Right renal pelvis (tissue), 4 donors: ENCODE data around the gene SON. TPM values are rescaled to one million over a fixed set of nuclear protein-coding genes. Genes with fewer than 3 reads are reported as not detected.
"Not testable (repeated sequence)": the region's sequence is repeated elsewhere in the genome, so short reads cannot be mapped to it uniquely, and the experiment has no call there.

Source experiments
- DNase-seq, 4 donors: peaks; one replicate each; pipeline ENCODE4 v3.0.0-alpha.2; 2013; ENCODE audit warnings: low read depth in 4 of 4, low spot score in 3 of 4, missing footprints in 1 of 4
- polyA plus RNA-seq, 4 donors: library from polyadenylated mRNA; unstranded; fragments of 120-200 nt; gene quantifications; one replicate each; pipeline ENCODE4 v1.2.1, GENCODE V29; 2013; ENCODE audit not compliant: insufficient read length in 4 of 4

SON gene
- 100 to 1,000 TPM; 287 to 370 (median 336) TPM for polyA plus RNA-seq

GRCh38 chr21:33542640-33543504 is at the start of gene SON:
Gene SON (plus strand): TSS chr21:33543038. CDS start chr21:33543093, 55 bp downstream.
- DNase-seq = peak; percentile 92 to 98 (median 96)

DNA sequence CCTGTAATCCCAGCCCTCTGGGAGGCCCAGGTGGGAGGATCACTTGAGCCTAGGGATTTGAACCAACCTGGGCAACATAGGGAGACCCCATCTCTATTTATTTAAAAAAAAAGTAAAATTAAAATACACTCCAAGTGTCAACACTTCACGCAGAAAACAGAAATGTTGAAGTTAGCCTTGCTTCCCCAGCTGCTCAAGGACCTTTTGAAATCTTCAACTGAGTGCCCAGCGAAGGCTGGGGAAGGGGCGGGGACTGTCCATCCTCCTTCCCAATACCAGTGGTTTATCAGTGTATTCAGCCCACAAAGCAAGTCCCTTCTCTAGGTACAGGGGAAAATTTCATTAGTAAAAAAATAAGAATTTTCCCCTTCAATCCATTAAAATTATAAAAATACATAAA is 49.1 kb upstream of the SON start:
- DNase-seq = no peak

- DNase-seq = no peak
These were observed 47.1 kb upstream of the SON start for GRCh38 chr21:33495743-33496142.

GRCh38 chr21:33496345-33496744 is 46.5 kb upstream of the SON start:
- DNase-seq = no peak

- no peak for DNase-seq
These were observed 37.0 kb upstream of the SON start for GRCh38 chr21:33505833-33506232.

DNA sequence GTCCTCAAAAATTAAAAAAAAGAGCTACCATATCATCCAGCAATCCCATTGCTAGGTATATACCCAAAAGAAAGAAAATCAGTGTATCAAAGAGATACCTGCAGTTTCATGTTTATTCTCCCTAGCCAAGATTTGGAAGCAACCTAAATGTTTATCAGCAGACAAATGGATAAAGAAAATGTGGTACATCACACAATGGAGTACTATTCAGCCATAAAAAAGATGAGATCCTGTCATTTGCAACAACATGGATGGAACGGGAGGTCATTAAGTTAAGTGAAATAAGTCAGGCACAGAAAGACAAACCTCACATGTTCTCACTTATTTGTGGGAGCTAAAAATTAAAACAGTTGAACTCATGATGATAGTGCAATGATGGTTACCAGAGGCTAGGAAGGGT is 35.8 kb upstream of the SON start:
- DNase-seq = not testable (repeated sequence)

DNA sequence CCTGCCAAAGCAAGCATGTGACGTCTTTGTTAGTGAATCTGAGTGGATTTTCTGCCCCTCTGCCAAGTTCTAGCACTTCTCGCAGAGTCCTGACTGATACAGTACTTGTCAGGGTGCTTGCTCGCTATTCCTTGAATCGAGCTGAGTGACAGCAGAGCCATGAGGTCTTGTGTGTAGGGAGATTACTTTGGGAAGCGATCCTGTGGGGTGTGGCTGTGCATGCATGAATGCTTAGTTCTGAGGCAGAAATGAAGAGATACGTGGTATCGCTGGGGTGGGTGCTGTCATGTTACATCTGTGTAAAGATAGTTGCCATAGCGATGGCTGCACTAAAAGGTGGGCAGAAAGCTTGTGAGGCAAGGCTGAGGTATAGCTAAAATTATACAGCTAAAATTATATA is 32.0 kb upstream of the SON start:
- DNase-seq = no peak

DNA sequence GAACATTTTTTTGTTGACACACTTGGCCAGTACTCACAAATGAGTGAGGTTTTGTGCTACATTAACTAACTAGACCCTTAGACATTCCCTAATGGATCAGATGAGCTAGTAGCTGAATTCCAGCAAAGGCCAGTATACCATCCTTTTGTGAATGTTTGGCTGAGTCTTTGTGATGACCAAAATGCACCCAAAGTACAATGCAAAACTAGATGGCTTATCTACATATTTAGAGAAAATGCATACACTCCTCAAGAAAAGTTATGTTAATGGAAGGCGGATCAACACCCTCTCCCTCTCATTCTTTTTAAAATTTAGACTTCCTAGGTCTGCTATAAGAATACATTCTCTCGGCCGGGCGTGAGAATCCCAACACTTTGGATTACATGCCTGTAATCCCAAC is 31.2 kb upstream of the SON start:
- no peak for DNase-seq

DNA sequence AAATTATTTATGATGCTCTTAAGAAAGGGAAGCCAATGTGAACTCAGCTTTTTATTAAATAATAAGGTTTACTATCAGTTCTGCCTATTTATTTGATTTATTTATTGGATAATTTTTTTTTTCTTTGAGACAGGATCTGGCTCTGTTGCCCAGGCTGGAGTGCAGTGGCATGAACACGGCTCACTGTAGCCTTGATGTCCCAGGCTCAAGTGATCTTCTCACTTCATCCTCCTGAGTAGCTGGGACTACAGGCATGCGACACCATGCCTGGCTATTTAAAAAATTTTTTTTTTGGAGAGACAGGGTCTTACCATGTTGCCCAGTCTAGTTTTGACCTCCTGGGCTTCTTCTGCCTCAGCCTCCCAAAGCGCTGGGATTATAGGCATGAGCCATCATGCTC is 30.4 kb upstream of the SON start:
- DNase-seq = no peak

DNA sequence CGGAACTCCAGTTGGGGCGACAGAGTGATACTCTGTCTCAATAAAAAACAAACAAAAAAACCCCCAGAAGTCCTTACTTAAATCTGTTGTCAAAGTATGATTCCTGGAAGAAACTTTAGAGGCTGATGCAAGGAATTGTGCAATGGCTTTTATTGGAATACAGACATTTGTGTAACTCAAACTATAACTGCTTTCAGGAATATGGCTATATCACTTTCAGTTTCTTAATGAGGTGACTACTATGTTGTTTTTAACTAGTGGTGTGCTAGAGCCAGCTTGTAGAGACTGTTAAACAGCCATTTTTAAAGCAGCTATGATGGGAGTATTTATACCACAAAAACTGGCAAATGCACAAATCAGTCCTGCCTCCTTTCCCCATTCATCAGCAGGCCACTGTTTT is 28.6 kb upstream of the SON start:
- DNase-seq = no peak

- DNase-seq = no peak
These were observed 23.9 kb upstream of the SON start for GRCh38 chr21:33518899-33519298.

DNA sequence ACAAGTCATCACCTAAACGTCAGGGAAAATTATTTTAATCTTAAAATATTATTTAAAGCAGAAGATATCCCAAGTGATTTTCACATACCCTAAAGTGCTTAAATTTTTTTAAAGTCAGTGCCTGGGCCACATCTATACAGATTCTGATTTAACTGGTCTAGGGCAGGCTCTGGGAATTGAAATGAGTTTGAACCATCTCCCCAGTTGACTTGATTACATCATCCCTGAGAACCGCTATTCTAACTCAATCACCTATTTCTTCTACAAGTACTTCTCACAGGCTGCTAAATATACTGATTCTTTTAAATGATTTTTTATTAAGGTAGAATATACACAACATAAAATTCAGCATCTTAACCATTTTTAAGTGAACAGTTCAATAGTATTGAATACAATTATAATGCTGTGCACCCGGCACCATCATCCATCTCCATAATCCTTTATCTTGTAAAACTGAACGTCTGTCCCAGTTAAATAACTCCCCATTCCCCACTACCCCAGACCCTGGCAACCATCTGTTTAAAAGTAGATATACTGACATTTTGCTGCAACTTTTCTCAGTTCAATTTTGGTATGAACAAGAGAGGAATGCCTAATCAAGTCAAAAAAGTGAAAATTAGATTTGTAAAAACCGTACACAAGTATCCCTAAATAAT is 20.4 kb upstream of the SON start:
- DNase-seq = no peak

DNA sequence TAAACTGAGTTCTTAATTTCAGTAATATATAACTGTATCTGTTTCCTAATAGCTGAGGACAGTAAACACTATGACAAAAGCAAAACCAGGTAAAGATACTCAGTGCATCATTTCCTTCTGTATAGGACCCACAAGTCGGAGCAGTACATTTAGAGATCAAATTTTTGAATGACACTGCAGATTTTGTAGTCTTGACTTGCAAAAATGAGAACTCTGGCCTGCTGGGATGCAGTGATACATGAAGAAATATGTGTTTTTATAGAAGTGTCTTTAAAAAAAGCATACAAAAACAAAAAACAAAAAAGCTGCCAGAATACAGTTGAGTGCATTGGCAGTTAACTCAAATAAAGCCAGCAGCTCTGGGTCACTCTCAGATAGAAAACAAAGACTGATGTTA is 19.9 kb upstream of the SON start:
- no peak for DNase-seq

DNA sequence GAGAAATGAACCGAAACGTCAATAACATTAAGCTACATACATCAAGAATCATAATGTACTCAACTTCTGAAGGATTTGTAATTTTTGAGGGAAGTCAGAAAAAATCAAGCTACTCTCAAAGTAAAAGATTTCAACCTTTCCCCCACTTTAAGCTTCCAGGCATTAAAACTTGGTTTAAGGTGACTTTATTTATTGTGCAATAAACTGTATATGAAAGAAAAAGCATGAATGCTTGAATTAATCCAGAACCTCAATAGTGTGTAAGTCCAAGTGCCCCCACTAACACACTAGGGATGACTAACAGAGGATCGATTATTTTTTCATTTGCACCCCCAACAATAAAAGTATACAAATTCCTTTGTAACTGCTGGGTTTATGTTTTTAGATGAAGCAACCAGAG is 11.8 kb upstream of the SON start:
- no peak for DNase-seq

DNA sequence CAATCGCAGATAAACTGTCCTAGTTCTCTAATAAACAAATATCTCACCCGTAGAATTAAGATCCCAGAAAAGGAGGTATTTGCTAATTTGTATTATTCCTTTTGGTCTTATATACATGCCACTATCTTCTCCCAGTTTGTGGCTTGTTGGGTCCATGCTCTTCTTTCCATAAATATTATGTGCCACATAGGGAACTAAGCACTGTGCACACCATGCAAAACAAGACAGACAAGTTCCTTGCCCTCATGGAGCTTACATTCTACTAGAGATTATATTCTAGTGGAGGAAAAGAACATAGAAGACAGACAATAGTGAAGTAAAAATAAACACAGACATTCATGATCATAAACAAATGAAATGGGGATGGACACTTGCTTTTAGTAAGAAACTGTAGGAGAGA is 5.6 kb upstream of the SON start:
- DNase-seq = no peak

DNA sequence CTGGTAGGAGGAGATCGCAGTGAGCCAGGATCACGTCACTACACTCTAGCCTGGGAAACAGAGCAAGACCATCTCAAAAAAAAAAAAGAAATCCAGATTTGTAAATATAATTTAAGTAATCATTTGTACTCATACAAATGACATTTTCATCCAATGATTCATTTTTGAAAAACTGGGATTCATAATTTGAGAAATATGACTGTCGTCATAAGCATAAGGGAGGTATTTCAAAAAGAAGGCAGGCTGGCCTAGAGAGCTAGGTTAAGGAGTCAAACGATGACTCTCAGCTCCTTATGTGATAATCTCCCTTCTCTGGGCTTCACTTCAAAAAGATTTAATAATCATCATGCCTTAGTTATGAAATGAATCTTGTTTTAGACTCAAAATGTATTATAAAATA is 3.2 kb upstream of the SON start:
- no peak for DNase-seq

DNA sequence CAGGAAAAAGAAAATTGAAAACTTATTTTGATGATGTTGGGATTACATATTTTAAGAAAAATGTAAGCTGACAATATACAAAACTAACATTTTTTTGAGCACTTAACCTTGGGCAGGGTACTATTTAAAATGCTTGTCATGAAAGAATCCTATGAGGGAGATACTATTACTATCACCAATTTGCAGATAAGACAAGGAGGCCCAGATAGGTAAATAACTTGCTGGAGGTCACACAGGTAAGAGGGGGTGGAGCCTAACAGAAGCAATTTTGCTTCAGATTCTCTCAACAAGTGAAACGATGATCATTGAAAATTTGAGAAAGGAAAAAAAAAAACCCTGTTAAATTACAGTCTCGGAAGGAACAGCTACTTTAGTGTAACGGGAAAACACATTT is 2.1 kb upstream of the SON start:
- DNase-seq = no peak

- DNase-seq = no peak
These were observed 1.6 kb upstream of the SON start for GRCh38 chr21:33541105-33541711.

DNA sequence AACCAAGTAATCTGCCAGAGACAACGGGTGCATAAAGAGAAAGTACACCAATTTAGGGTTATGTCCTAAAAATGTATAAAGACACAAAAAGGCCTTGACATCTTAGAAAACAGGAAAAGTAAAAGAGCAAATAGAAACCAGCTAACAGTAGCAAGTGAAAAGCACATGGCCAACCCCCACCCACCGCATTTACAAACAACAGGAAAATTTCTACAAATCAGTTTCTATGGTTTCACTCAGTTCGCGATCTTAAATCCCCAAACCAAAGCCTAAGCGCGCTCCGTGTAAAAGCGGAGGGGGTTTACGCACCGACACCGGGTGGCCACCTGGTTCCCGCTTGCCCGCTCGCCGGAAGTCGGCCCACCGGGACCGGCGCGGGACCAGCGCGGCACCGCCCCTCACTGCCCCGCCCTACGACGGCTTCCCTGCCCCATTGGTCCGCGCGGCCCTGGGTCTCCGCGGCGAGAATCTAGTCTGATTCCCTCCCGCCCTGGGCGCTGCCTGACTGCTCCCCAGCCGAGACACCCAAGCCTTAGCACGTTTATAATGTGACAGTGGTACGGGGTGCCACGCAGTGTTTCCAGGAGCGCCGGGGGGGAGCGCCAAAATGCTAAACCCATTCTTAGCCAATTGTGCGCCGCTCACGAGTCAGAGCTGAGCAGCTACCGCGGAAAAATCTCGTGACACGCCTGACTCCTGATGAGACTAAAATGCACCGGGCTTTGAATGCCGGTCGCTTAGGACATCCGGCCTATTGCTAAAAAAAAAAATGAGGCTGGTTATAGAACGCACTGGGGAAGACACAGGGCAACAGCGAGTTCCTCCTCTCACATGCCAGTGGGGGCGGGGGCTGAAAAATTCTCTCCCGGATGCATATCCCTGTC is 840 bp upstream of the SON start, which contains the start of gene GART:
Gene GART, minus strand, starts transcription at position 362 of the 884 bp plus-strand sequence. CDS start 2,802 bp downstream, outside the sequence.
- peak; percentile 49 to 71 (median 57) for DNase-seq

GRCh38 chr21:33543505-33544129 is 779 bp downstream of the SON start:
- peak in 1 of 4 donors; percentile 49 for DNase-seq
